ENCODE data around the gene SPOCK1.

DNA sequence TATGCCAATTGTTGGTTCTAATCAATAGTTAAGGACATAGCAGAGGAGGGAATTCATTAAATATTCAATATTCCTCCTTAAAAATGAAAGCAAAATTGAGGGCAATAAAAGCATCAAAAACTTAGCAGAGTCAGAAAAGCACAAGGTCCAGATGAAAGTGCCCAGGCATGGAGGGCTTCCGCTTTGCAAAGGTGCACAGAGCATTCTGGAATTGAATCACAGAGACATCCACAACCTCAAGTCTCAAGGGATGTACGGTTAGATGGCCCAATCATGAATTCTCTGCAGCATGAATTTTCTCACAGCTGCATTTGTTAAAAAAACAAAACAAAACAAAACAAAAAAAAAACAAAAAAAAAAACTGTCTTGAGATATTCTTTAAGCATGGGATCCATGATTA, 253.7 kb downstream of the SPOCK1 start:
- no peak for TF ChIP-seq EZH2 (IDR thresholded peaks at IDR 0.05; ENCODE audit: borderline replicate concordance, low read depth, low read length, severe bottlenecking)
- TF ChIP-seq, protein P1, sequence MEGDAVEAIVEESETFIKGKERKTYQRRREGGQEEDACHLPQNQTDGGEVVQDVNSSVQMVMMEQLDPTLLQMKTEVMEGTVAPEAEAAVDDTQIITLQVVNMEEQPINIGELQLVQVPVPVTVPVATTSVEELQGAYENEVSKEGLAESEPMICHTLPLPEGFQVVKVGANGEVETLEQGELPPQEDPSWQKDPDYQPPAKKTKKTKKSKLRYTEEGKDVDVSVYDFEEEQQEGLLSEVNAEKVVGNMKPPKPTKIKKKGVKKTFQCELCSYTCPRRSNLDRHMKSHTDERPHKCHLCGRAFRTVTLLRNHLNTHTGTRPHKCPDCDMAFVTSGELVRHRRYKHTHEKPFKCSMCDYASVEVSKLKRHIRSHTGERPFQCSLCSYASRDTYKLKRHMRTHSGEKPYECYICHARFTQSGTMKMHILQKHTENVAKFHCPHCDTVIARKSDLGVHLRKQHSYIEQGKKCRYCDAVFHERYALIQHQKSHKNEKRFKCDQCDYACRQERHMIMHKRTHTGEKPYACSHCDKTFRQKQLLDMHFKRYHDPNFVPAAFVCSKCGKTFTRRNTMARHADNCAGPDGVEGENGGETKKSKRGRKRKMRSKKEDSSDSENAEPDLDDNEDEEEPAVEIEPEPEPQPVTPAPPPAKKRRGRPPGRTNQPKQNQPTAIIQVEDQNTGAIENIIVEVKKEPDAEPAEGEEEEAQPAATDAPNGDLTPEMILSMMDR (IDR thresholded peaks at IDR 0.05; ENCODE audit: extremely low read depth in 1 of 2, insufficient read depth in 1 of 2, low read depth in 1 of 2, low read length in 2 of 2): no peak

Data from endothelial cell of umbilical vein (primary cell).